NCI-H82 treated with DMSO at 0.1 percent for 48 hours (cell line): ENCODE measurements around the gene IGFL2.
"Not testable (repeated sequence)": the region's sequence is repeated elsewhere in the genome, so short reads cannot be mapped to it uniquely, and the experiment has no call there.

Experiments used
- DNase-seq: peaks from one replicate; lab custom pipeline; 2025; ENCODE audit not compliant: unreplicated experiment; lab: John Stamatoyannopoulos, UW

IGFL2 gene

GRCh38 chr19:46147791-46148288 is at the start of gene IGFL2:
IGFL2 (plus strand) TSS chr19:46148238; CDS start chr19:46148279, 41 bp downstream.
- DNase-seq = no peak

GRCh38 chr19:46100344-46100743 is 47.7 kb upstream of the IGFL2 start:
- no peak for DNase-seq

- no peak for DNase-seq
These were observed 46.7 kb upstream of the IGFL2 start for GRCh38 chr19:46101293-46101692.

GRCh38 chr19:46102333-46102732 is 45.7 kb upstream of the IGFL2 start:
- DNase-seq = not testable (repeated sequence)

GRCh38 chr19:46107371-46107770 is 40.7 kb upstream of the IGFL2 start:
- no peak for DNase-seq

GRCh38 chr19:46109876-46110275 is 38.2 kb upstream of the IGFL2 start:
- no peak for DNase-seq

- no peak for DNase-seq
These were observed 36.7 kb upstream of the IGFL2 start for GRCh38 chr19:46111376-46111775.

GRCh38 chr19:46112527-46112926 is 35.5 kb upstream of the IGFL2 start:
- DNase-seq = no peak

- no peak for DNase-seq
These were observed 34.3 kb upstream of the IGFL2 start for GRCh38 chr19:46113726-46114125.

GRCh38 chr19:46115396-46116106 is 32.5 kb upstream of the IGFL2 start:
- DNase-seq = no peak

- DNase-seq = no peak
These were observed 31.9 kb upstream of the IGFL2 start for GRCh38 chr19:46116121-46116520.

GRCh38 chr19:46118136-46118535 is 29.9 kb upstream of the IGFL2 start:
- DNase-seq = no peak

GRCh38 chr19:46124638-46125115 is 23.4 kb upstream of the IGFL2 start, which contains the start of gene IGFL3:
IGFL3 (minus strand) TSS chr19:46124688; CDS start chr19:46124649, 39 bp downstream.
- DNase-seq = no peak

- no peak for DNase-seq
These were observed 22.6 kb upstream of the IGFL2 start for GRCh38 chr19:46125447-46125846.

- no peak for DNase-seq
These were observed 21.9 kb upstream of the IGFL2 start for GRCh38 chr19:46126086-46126580.

- no peak for DNase-seq
These were observed 16.4 kb upstream of the IGFL2 start for GRCh38 chr19:46131485-46132143.

- no peak for DNase-seq
These were observed 15.4 kb upstream of the IGFL2 start for GRCh38 chr19:46132508-46133100.

- no peak for DNase-seq
These were observed 14.9 kb upstream of the IGFL2 start for GRCh38 chr19:46133101-46133627.

GRCh38 chr19:46133777-46134241 is 14.2 kb upstream of the IGFL2 start:
- no peak for DNase-seq

- no peak for DNase-seq
These were observed 13.5 kb upstream of the IGFL2 start for GRCh38 chr19:46134527-46134926.

GRCh38 chr19:46137915-46138473 is 10.0 kb upstream of the IGFL2 start:
- no peak for DNase-seq
